Endothelial cell of umbilical vein (primary cell): Measurements from ENCODE around the gene PRPSAP1. TPM values are rescaled to one million over a fixed set of nuclear protein-coding genes. Genes with fewer than 3 reads are reported as not detected.

Experiments used
- BruUV-seq: library from RNA; stranded (reverse); fragments of 400-500 nt; replicated peaks from 2 replicates; lab custom pipeline; 2021; lab: Mats Ljungman, UMichigan
- CTCF ChIA-PET: fragments of 300-600, 350-600 bp; sonication (Branson Sonifier 250); formaldehyde crosslinking; loops from one replicate; lab custom pipeline; 2021; ENCODE audit warnings: antibody characterized with exemption, inconsistent platforms; lab: Charles Lee
- POLR2A ChIA-PET: fragments of 300-600, 350-600 bp; sonication (Branson Sonifier 250); formaldehyde crosslinking; loops from one replicate; lab custom pipeline; 2021; ENCODE audit warnings: antibody characterized with exemption, inconsistent platforms; lab: Charles Lee
- DNase-seq: peaks from one replicate; pipeline ENCODE4 v3.0.0-alpha.2; 2011; ENCODE audit warnings: low read depth, low spot score
- FAIRE-seq: peaks from 2 replicates; lab custom pipeline; 2011; peaks lifted over from hg19 to GRCh38; lab: Jason Lieb, UNC
- H2AFZ ChIP-seq: 2 replicates; pipeline ENCODE4 v1.6.0; 2012; ENCODE audit warnings: low read depth, low read length, control low read depth, inconsistent platforms
- H3K27ac ChIP-seq: 2 replicates; pipeline ENCODE4 v1.5.1; 2011; ENCODE audit warnings: low read depth, mild to moderate bottlenecking, control low read depth, low read length, moderate library complexity; ENCODE audit not compliant: insufficient read depth
- H3K27me3 ChIP-seq, 2 experiments: 2 replicates each; pipeline versions ENCODE4 v1.6.0 to v1.6.1; 2011; ENCODE audit warnings: low read length in 2 of 2, mixed read lengths in 1 of 2; ENCODE audit not compliant: control insufficient read depth in 2 of 2, insufficient read depth in 2 of 2
- H3K36me3 ChIP-seq, 2 experiments: 2 replicates in 1 of 2; 3 replicates in 1 of 2; pipeline ENCODE4 v1.5.1; 2011; ENCODE audit warnings: low read length in 2 of 2, mild to moderate bottlenecking in 1 of 2, moderate library complexity in 1 of 2; ENCODE audit not compliant: control insufficient read depth in 2 of 2, insufficient read depth in 2 of 2; ENCODE audit errors: extremely low read depth in 1 of 2
- H3K4me1 ChIP-seq: 3 replicates; pipeline ENCODE4 v1.5.1; 2011; ENCODE audit warnings: mild to moderate bottlenecking, low read length; ENCODE audit not compliant: control insufficient read depth, insufficient read depth; ENCODE audit errors: extremely low read depth
- H3K4me2 ChIP-seq: 2 replicates; pipeline ENCODE4 v1.6.1; 2011; ENCODE audit warnings: low read length, control low read depth, mixed read lengths; ENCODE audit not compliant: insufficient read depth
- H3K4me3 ChIP-seq, 3 experiments: fragments of 200-600 bp in 1 of 3; sonication (generic), shearing (Covaris generic) in 1 of 3; replicated peaks in 1 of 3; 2 replicates each; pipeline ENCODE4 v1.5.1; 2011 to 2016; ENCODE audit warnings: control low read depth in 3 of 3, low read length in 3 of 3, mild to moderate bottlenecking in 2 of 3, inconsistent platforms in 1 of 3, low read depth in 1 of 3, moderate library complexity in 1 of 3; ENCODE audit not compliant: insufficient read depth in 1 of 3
- H3K79me2 ChIP-seq: 2 replicates; pipeline ENCODE4 v1.6.0; 2012; ENCODE audit warnings: low read length, inconsistent platforms; ENCODE audit not compliant: control insufficient read depth, insufficient read depth
- H3K9ac ChIP-seq: replicated peaks from 2 replicates; pipeline ENCODE3; 2011; ENCODE audit warnings: low read length, control low read depth; ENCODE audit not compliant: insufficient read depth; ENCODE audit errors: extremely low read depth
- H3K9me1 ChIP-seq: replicated peaks from 3 replicates; pipeline ENCODE4 v1.6.0; 2011; ENCODE audit warnings: mild to moderate bottlenecking, low read length; ENCODE audit not compliant: control insufficient read depth, insufficient read depth; ENCODE audit errors: extremely low read depth
- H3K9me3 ChIP-seq: replicated peaks from 2 replicates; pipeline ENCODE4 v1.5.1; 2012; ENCODE audit warnings: low read length, inconsistent platforms; ENCODE audit not compliant: control insufficient read depth, insufficient read depth
- H4K20me1 ChIP-seq: replicated peaks from 2 replicates; pipeline ENCODE3; 2011; ENCODE audit warnings: mild to moderate bottlenecking, low read length; ENCODE audit not compliant: control insufficient read depth, insufficient read depth; ENCODE audit errors: extremely low read depth
- CTCF ChIP-seq, 2 donors: IDR thresholded peaks; 1 replicate in 1 of 2; 2 replicates in 1 of 2; pipeline ENCODE4 v1.5.1; 2011; ENCODE audit warnings: low read length in 2 of 2, mild to moderate bottlenecking in 2 of 2, moderate library complexity in 2 of 2, control low read depth in 1 of 2, inconsistent platforms in 1 of 2, low read depth in 1 of 2; ENCODE audit not compliant: insufficient read depth in 1 of 2; ENCODE audit errors: extremely low read depth in 1 of 2
- EZH2 ChIP-seq: IDR thresholded peaks from 2 replicates; pipeline ENCODE4 v1.6.1; 2012; ENCODE audit warnings: borderline replicate concordance, low read depth, mild to moderate bottlenecking, moderate library complexity, low read length, inconsistent platforms; ENCODE audit not compliant: severe bottlenecking
- FOS ChIP-seq: IDR thresholded peaks from 2 replicates; pipeline ENCODE4 v1.6.1; 2011; ENCODE audit warnings: mild to moderate bottlenecking, low read length, moderate library complexity, borderline replicate concordance; ENCODE audit not compliant: insufficient read depth
- GATA2 ChIP-seq: IDR thresholded peaks from 2 replicates; pipeline ENCODE4 v1.7.0; 2011; ENCODE audit warnings: low read depth, mild to moderate bottlenecking, moderate library complexity, mixed read lengths, low read length; ENCODE audit not compliant: insufficient read length, insufficient read depth
- JUN ChIP-seq: IDR thresholded peaks from 2 replicates; pipeline ENCODE4 v1.6.1; 2011; ENCODE audit warnings: borderline replicate concordance, low read depth; ENCODE audit not compliant: insufficient read length, insufficient read depth
- MAX ChIP-seq: IDR thresholded peaks from 2 replicates; pipeline ENCODE4 v1.6.1; 2011; ENCODE audit not compliant: insufficient read depth, insufficient read length
- MYC ChIP-seq: IDR thresholded peaks from one replicate; pipeline ENCODE4 v1.6.1; 2011; ENCODE audit warnings: mild to moderate bottlenecking, low read depth, low read length
- POLR2A ChIP-seq: IDR thresholded peaks from 2 replicates; pipeline ENCODE4 v1.6.1; 2012; ENCODE audit warnings: low read depth, mild to moderate bottlenecking, control low read depth, low read length
- POLR2AphosphoS5 ChIP-seq: IDR thresholded peaks from 2 replicates; pipeline ENCODE4 v1.6.1; 2012; ENCODE audit warnings: low read depth, mild to moderate bottlenecking, control low read depth, low read length, moderate library complexity; ENCODE audit not compliant: insufficient read depth
- dilution Hi-C: fragments of 300-500 bp; cut with MboI; formaldehyde crosslinking; loops from one replicate; pipeline ENCODE4 v1.15.0; 2019; ENCODE audit warnings: low sequenced_read_pairs; ENCODE audit not compliant: extremely low pct_ligation_motif_present
- intact Hi-C: fragments of 100-400 bp; cut with micrococcal nuclease; formaldehyde crosslinking; loops from one replicate; pipeline ENCODE4 v1.10.0; 2022
- polyA plus RNA-seq, 4 experiments: library from polyadenylated mRNA; depleted of rRNA in 3 of 4; stranded (reverse) in 3 of 4; unstranded in 1 of 4; fragments of >200 nt; gene quantifications; 2 replicates each; pipeline versions ENCODE4 v1.2.1 to v1.2.3, GENCODE V29; 2011 to 2012; ENCODE audit warnings: missing spikeins in 1 of 4
- total RNA-seq: library from RNA; stranded (reverse); gene quantifications from 2 replicates; pipeline ENCODE4 v1.2.3, GENCODE V29; 2021

The PRPSAP1 gene
- total and polyA plus RNA-seq, 2 donors (not counting 3 experiments of a cell fraction or from before 2014, with no cell fraction given) = 90.2 to 123 TPM

GRCh38 chr17:76369804-76370203 lies 16.1 kb upstream of the PRPSAP1 start:
- ChIA-PET POLR2A (interaction anchor here (1.0 to 1.8 kb wide), 3 partner anchors 12 to 17 kb away, joined by 4 to 13 read pairs (median 11); partner anchors contain the start of gene SPHK1), CTCF (interaction anchor here (0.7 to 3.6 kb wide), 20 partner anchors 8 to 89 kb away, joined by 3 to 106 read pairs (median 6); partner anchors contain the start of genes PRPSAP1, QRICH2 and SPHK1)
- Histone ChIP-seq H4K20me1 (no peaks in the 10 kb centered on the region), H3K9me3 (no peaks in the 10 kb centered on the region), H3K4me2 (no peak overlapping the region), H3K4me1 (peaks cover 28% of the 10 kb centered on the region), H3K36me3 (no peaks in the 10 kb centered on the region), H3K9me1 (no peaks in the 10 kb centered on the region), H2AFZ (no peak overlapping the region), H3K27ac (peak overlapping the region; percentile 97), H3K4me3 (no peak overlapping the region), H3K79me2 (no peaks in the 10 kb centered on the region), H3K27me3 (no peaks in the 10 kb centered on the region), H3K9ac (peak overlapping the region; percentile 65)
- no TSS peak for BruUV-seq
- intact Hi-C loops = loop anchor here (1.0 kb wide), 4 partner anchors 15 to 55 kb away; no protein-coding TSS in a partner anchor
- DNase-seq (no peak), FAIRE-seq (no peak)
- TF ChIP-seq EZH2 = no peak
- no peak for TF ChIP-seq POLR2A
- no peak for TF ChIP-seq FOS
- no peak for TF ChIP-seq JUN
- TF ChIP-seq MAX = no peak
- no peak for TF ChIP-seq MYC
- dilution Hi-C loops = no loop called here

GRCh38 chr17:76369379-76369778 lies 15.7 kb upstream of the PRPSAP1 start:
- dilution Hi-C loops = no loop called here
- H3K9me1 ChIP-seq = no peaks in the 10 kb centered on the region
- no peaks in the 10 kb centered on the region for H3K79me2 ChIP-seq
- H3K4me2 ChIP-seq = no peak overlapping the region
- H3K27me3 ChIP-seq = no peaks in the 10 kb centered on the region
- no peaks in the 10 kb centered on the region for H3K36me3 ChIP-seq
- POLR2A ChIA-PET = no interaction called here
- FAIRE-seq (no peak), DNase-seq (no peak)
- no TSS peak for BruUV-seq
- H3K9me3 ChIP-seq = no peaks in the 10 kb centered on the region
- H3K4me3 ChIP-seq = no peak overlapping the region
- intact Hi-C loops = no loop called here
- no peak overlapping the region for H3K9ac ChIP-seq
- peaks cover 28% of the 10 kb centered on the region for H3K4me1 ChIP-seq
- TF ChIP-seq FOS = no peak
- no peak for TF ChIP-seq POLR2A
- no peak for TF ChIP-seq GATA2
- no peak for TF ChIP-seq MAX
- no peak for TF ChIP-seq MYC
- TF ChIP-seq POLR2AphosphoS5 = no peak
- TF ChIP-seq CTCF (IDR thresholded peaks at IDR 0.05; ENCODE audit: extremely low read depth in 1 of 2, insufficient read depth in 1 of 2, low read depth in 1 of 2, low read length in 2 of 2) = no peak
- CTCF ChIA-PET = interaction anchor here (1.4 to 3.6 kb wide), 9 partner anchors 12 to 89 kb away, joined by 5 to 106 read pairs (median 11); partner anchors contain the start of genes PRPSAP1 and SPHK1
- no peaks in the 10 kb centered on the region for H4K20me1 ChIP-seq
- H3K27ac ChIP-seq = peak overlapping the region; percentile 97
- no peak overlapping the region for H2AFZ ChIP-seq
